Left lung (tissue), 10 donors: ENCODE measurements around the gene ACP1. TPM values are rescaled to one million over a fixed set of nuclear protein-coding genes. Genes with fewer than 3 reads are reported as not detected.

Experiments used
- ATAC-seq: fragments of 200-7000 bp; cut with Tn5 transposase; one replicate; pipeline ENCODE4 v1.9.1; 2020; ENCODE audit warnings: moderate library complexity
- DNase-seq, 4 donors: peaks; one replicate each; pipeline ENCODE4 v3.0.0-alpha.2; 2013 to 2020
- H3K27ac ChIP-seq, 2 donors: fragments of 200-600 bp; sonication (generic) in 1 of 2; one replicate each; pipeline versions ENCODE4 v1.5.0 to v1.8.0; 2020 to 2021
- H3K27me3 ChIP-seq, 2 donors: fragments of 200-600 bp; sonication (generic) in 1 of 2; one replicate each; pipeline versions ENCODE4 v1.5.0 to v1.8.0; 2020 to 2021
- H3K36me3 ChIP-seq, 2 donors: fragments of 200-600 bp; sonication (generic) in 1 of 2; one replicate each; pipeline versions ENCODE4 v1.5.0 to v1.8.0; 2020 to 2021
- H3K4me1 ChIP-seq, 2 donors: fragments of 200-600 bp; one replicate each; pipeline ENCODE4 v1.8.0; 2021
- H3K4me3 ChIP-seq, 2 donors: fragments of 200-600 bp; sonication (generic) in 1 of 2; one replicate each; pipeline versions ENCODE4 v1.5.0 to v1.8.0; 2020 to 2021; ENCODE audit warnings: mild to moderate bottlenecking in 1 of 2
- H3K9me3 ChIP-seq, 2 donors: fragments of 200-600 bp; sonication (generic) in 1 of 2; one replicate each; pipeline versions ENCODE4 v1.5.0 to v1.8.0; 2020 to 2021
- intact Hi-C, 2 donors: fragments of 100-400 bp; cut with DNase I; formaldehyde crosslinking; loops; one replicate each; pipeline versions ENCODE4 v1.11.2 to v1.14.2; 2022
- polyA plus RNA-seq, 6 donors: library from polyadenylated mRNA; unstranded; fragments of 120-200 nt; gene quantifications; one replicate each; pipeline ENCODE4 v1.2.1, GENCODE V29; 2013; ENCODE audit not compliant: insufficient read length in 6 of 6
- total RNA-seq, 2 donors: library from RNA; stranded (reverse); fragmentation: NEBNext Ultra II Directional; extraction: Animal tissue kit (Norgen Biotek cat#: 25700); gene quantifications; one replicate each; pipeline ENCODE4 v1.2.1, GENCODE V29; 2021
- TF ChIP-seq, protein P1 (sequence below), 2 donors: fragments of 200-600 bp; sonication (generic) in 1 of 2; IDR thresholded peaks; one replicate each; pipeline versions ENCODE4 v1.5.0 to v1.8.0; 2021; ENCODE audit warnings: antibody characterized with exemption in 2 of 2
- donor health status: DM: no; HTN: yes; CAD: no.
- donor health status: DM: no; HTN: no; CAD: no.

The ACP1 gene
- total and polyA plus RNA-seq, 8 donors, result 76.5 to 162 (median 144) TPM

- Histone ChIP-seq H3K4me1 (no peaks in the 10 kb centered on the region), H3K27ac (no peak overlapping the region), H3K27me3 (no peaks in the 10 kb centered on the region), H3K36me3 (peaks cover 0 to 50% of the 10 kb centered on the region in 2 donors), H3K9me3 (no peaks in the 10 kb centered on the region), H3K4me3 (no peak overlapping the region)
- ATAC-seq (no peak), DNase-seq (no peak)
- intact Hi-C loops, result no loop called here
- TF ChIP-seq, protein P1, sequence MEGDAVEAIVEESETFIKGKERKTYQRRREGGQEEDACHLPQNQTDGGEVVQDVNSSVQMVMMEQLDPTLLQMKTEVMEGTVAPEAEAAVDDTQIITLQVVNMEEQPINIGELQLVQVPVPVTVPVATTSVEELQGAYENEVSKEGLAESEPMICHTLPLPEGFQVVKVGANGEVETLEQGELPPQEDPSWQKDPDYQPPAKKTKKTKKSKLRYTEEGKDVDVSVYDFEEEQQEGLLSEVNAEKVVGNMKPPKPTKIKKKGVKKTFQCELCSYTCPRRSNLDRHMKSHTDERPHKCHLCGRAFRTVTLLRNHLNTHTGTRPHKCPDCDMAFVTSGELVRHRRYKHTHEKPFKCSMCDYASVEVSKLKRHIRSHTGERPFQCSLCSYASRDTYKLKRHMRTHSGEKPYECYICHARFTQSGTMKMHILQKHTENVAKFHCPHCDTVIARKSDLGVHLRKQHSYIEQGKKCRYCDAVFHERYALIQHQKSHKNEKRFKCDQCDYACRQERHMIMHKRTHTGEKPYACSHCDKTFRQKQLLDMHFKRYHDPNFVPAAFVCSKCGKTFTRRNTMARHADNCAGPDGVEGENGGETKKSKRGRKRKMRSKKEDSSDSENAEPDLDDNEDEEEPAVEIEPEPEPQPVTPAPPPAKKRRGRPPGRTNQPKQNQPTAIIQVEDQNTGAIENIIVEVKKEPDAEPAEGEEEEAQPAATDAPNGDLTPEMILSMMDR (IDR thresholded peaks at IDR 0.05), result no peak
Measured at GRCh38 chr2:223971-224760, 40.6 kb upstream of the ACP1 start.

DNA sequence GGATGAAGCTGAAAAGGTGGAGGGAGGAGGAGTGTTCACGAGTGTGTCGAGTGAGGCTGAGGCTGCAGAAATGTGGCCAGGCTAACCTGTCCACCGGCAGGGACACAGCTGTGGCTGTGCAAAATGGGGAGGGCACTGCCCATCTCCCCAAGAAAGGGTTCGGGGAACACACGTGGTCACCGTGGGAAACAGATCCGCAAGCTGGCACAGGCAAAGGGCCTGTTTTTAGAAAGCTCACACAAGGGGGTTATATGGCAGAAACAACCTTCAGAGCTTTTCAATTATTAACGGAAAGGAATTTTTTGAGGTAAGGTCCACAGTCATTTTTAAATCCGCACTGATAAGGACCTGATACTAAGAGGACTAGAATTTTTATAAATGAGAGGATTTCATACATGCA lies 36.6 kb upstream of the ACP1 start:
- Histone ChIP-seq H3K9me3 (no peaks in the 10 kb centered on the region), H3K27me3 (no peaks in the 10 kb centered on the region), H3K36me3 (peaks cover 0 to 51% of the 10 kb centered on the region in 2 donors), H3K4me1 (no peaks in the 10 kb centered on the region), H3K4me3 (no peak overlapping the region), H3K27ac (no peak overlapping the region)
- TF ChIP-seq, protein P1 (IDR thresholded peaks at IDR 0.05), result no peak
- intact Hi-C loops, result no loop called here
- ATAC-seq, result no peak
- DNase-seq, result no peak

DNA sequence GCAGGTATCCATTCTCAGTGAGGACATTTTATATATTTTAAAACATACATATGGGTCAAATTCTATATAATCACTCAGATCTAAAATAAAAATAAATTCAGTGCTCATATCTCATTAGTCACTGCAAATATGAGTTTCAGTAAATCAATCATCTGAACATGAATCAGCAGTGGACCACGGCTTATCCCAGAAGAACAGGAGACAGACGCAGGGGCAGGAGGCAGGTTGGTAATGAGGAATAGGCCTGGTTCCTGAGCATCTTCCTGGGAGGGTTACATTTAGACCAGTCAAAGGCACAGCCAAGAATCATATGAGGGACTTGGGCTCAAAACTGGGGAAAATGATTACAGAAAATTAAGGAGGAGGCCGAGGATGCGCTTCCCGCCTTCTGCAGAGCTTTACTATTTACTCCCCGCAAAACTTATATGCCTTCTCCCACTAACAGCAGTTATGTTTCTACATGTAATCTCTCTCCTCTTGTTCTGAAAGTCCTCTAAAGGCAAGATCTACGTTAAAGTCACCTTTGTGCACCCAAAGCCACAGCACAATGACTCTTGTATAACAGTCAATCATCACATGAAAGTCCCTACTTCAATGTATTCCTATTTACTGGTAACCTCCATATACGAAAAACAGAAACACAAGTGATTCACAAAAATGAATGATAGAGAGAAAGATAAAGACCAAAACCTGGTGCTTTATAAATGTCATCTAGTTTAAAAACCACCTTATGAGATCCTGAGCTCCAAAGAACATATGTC lies 36.0 kb upstream of the ACP1 start:
- Histone ChIP-seq H3K27me3 (no peaks in the 10 kb centered on the region), H3K4me1 (no peaks in the 10 kb centered on the region), H3K9me3 (no peaks in the 10 kb centered on the region), H3K36me3 (peaks cover 0 to 51% of the 10 kb centered on the region in 2 donors), H3K4me3 (no peak overlapping the region), H3K27ac (no peak overlapping the region)
- TF ChIP-seq, protein P1 (IDR thresholded peaks at IDR 0.05), result no peak
- intact Hi-C loops, result no loop called here
- ATAC-seq (no peak), DNase-seq (no peak)

DNA sequence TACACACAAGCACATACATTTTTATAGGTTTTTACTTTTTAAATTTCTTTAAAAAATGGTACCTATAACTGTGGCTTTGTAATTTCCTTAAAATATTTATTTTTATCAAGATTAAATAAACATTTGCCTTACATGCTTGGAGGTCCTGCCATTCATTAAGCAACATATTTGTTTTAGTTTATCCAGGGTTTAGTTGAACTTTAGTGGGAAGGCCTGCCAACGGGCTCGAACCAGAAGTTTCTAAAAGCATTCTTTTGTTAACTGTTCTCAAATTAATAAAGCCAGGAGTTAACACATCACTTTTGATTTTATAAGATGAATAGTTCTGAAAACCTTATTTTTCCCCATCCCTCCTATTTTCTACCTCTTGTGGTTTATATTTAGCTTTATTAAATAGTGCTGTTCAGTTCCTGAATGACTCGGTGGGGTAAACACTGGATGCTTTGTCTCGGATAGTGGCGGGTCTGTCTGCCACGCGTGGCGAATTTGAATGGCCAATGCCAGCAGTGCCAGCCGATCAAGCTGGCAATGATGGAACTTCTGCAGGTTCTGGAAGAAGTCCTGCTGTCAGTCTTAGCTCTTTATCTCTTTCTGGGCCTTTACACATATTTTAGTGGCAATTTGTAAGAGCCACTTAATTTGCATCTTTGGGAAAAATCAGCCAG lies 33.1 kb upstream of the ACP1 start:
- H3K27ac ChIP-seq, result no peak overlapping the region
- intact Hi-C loops, result no loop called here
- no peaks in the 10 kb centered on the region for H3K4me1 ChIP-seq
- no peaks in the 10 kb centered on the region for H3K9me3 ChIP-seq
- H3K36me3 ChIP-seq, result peaks cover 0 to 32% of the 10 kb centered on the region in 2 donors
- no peaks in the 10 kb centered on the region for H3K27me3 ChIP-seq
- TF ChIP-seq, protein P1 (IDR thresholded peaks at IDR 0.05), result no peak
- ATAC-seq (no peak), DNase-seq (no peak)
- no peak overlapping the region for H3K4me3 ChIP-seq

DNA sequence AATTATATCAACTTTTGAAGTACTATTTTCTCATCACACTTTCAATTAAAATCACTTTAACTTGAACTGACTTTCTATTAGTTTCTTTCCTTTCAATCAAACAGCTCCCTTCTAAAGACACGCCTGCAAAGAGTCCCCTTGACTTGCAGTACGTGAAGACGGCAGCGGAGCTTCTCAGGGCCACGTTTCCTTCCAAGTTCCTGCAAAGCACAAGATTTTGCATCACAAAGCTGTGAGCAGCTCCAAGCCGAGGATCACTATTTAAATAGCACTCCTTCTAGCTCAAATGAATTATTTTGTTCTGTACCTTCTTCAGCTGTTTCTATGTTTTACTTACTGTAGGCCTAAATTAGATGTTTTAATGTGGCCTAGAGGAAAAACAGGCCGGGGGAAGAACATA lies 31.7 kb upstream of the ACP1 start:
- ATAC-seq, result no peak
- TF ChIP-seq, protein P1 (IDR thresholded peaks at IDR 0.05), result no peak
- Histone ChIP-seq H3K27ac (no peak overlapping the region), H3K4me3 (no peak overlapping the region), H3K4me1 (no peaks in the 10 kb centered on the region), H3K9me3 (no peaks in the 10 kb centered on the region), H3K27me3 (no peaks in the 10 kb centered on the region), H3K36me3 (peaks cover 0 to 27% of the 10 kb centered on the region in 2 donors)
- DNase-seq, result no peak
- intact Hi-C loops, result no loop called here
